ENCODE data around the gene CADPS. TPM values are rescaled to one million over a fixed set of nuclear protein-coding genes. Genes with fewer than 3 reads are reported as not detected.

Gene CADPS
- total RNA-seq, 5 donors from 2014 or later (not counting 1 experiment from before 2014, with no cell fraction given) = 0.49 TPM; not detected in 4

DNA sequence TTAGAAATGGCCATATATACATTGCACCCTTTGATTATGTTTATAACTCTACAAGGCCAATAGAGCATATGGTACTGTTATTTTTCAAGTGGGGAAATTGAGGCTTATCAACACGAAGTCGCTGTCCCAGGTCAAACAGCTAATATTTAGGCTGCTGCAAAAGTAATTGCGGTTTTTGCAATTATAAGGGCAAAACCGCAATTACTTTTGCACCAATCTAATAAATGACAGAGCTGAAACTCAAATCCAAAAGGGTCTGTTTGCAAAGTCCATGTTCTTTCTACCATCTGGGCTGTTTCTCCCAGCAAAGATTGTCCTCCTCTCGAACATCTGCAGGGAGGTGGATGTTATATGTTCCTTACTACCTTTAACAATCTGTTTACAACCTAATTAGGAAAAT, 147.2 kb downstream of the CADPS start:
- no peaks in the 10 kb centered on the region for H3K36me3 ChIP-seq (ENCODE audit: control insufficient read depth in 2 of 2, extremely low read depth in 1 of 2, insufficient read depth in 1 of 2, low read length in 1 of 2)
- Mint-ChIP-seq H3K9me3 (peaks cover 0 to 4% (median 0%) of the 10 kb centered on the region in 3 donors), H3K27me3 (no peaks in the 10 kb centered on the region), H3K27ac (no peak overlapping the region), H3K4me1 (no peaks in the 10 kb centered on the region), H3K4me3 (no peak overlapping the region), H3K36me3 (no peaks in the 10 kb centered on the region)
- ChIA-PET POLR2A (no interaction called here), CTCF (no interaction called here)
- DNase-seq (no peak), ATAC-seq (replicated peaks in 1 of 4) (no peak)
- no peaks in the 10 kb centered on the region for H3K4me1 ChIP-seq (ENCODE audit: control insufficient read depth in 1 of 2, extremely low read depth in 1 of 2, insufficient read depth in 2 of 2, low read length in 2 of 2)
- H3K4me3 ChIP-seq (ENCODE audit: control insufficient read depth in 1 of 2, extremely low read depth in 1 of 2, low read length in 1 of 2) = no peak overlapping the region
- H3K27me3 ChIP-seq (replicated peaks in 1 of 2; ENCODE audit: control insufficient read depth in 2 of 2, extremely low read depth in 1 of 2, insufficient read depth in 2 of 2, low read length in 1 of 2) = no peaks in the 10 kb centered on the region
- WGBS (ENCODE audit: insufficient coverage) = no CpG with 5 or more reads among the region's 5 CpGs
- H3K27ac ChIP-seq (ENCODE audit: low read length) = no peak overlapping the region
- no peaks in the 10 kb centered on the region for H3K9me3 ChIP-seq

- peaks cover 0 to 4% (median 0%) of the 10 kb centered on the region in 3 donors for H3K9me3 Mint-ChIP-seq
- no CpG with 5 or more reads among the region's 1 CpG for WGBS (ENCODE audit: insufficient coverage)
- CTCF ChIA-PET = no interaction called here
These were observed 147.7 kb downstream of the CADPS start for GRCh38 chr3:62727536-62727935.

DNA sequence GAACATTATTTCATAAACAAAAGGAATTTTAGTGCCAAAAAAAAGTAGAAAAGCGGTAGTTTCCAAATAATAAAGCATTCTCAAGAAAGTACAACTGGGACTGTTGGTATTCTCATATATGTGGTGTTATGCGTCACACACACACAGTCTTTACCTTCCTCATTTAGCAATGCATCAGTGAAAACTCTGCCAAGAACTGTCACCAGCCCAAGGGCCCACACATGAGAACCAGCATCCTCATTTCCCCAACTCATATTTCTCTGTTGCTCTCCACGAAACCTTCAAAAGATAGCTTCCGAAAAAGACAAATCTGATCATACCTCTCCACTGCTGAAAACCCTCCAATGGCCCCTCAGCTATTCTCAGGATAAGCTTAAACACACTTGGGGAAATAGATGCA, 150.7 kb downstream of the CADPS start:
- DNase-seq = no peak
- no peak overlapping the region for H3K4me3 ChIP-seq (ENCODE audit: control insufficient read depth in 1 of 2, extremely low read depth in 1 of 2, low read length in 1 of 2)
- WGBS (ENCODE audit: insufficient coverage) = 71% methylated on average over 1 of the region's 4 CpGs
- POLR2A ChIA-PET = no interaction called here
- no peaks in the 10 kb centered on the region for H3K4me1 Mint-ChIP-seq
- no peaks in the 10 kb centered on the region for H3K9me3 ChIP-seq
- H3K4me1 ChIP-seq (ENCODE audit: control insufficient read depth in 1 of 2, extremely low read depth in 1 of 2, insufficient read depth in 2 of 2, low read length in 2 of 2) = no peaks in the 10 kb centered on the region
- no peaks in the 10 kb centered on the region for H3K36me3 ChIP-seq (ENCODE audit: control insufficient read depth in 2 of 2, extremely low read depth in 1 of 2, insufficient read depth in 1 of 2, low read length in 1 of 2)
- H3K27me3 ChIP-seq (replicated peaks in 1 of 2; ENCODE audit: control insufficient read depth in 2 of 2, extremely low read depth in 1 of 2, insufficient read depth in 2 of 2, low read length in 1 of 2) = peaks cover 0 to 2% of the 10 kb centered on the region in 2 experiments
- no peak for ATAC-seq (replicated peaks in 1 of 4)
- no peak overlapping the region for H3K4me3 Mint-ChIP-seq
- H3K27ac ChIP-seq (ENCODE audit: low read length) = no peak overlapping the region
- H3K27me3 Mint-ChIP-seq = no peaks in the 10 kb centered on the region
- H3K9me3 Mint-ChIP-seq = peaks cover 0 to 4% (median 0%) of the 10 kb centered on the region in 3 donors
- CTCF ChIA-PET = no interaction called here
- H3K36me3 Mint-ChIP-seq = no peaks in the 10 kb centered on the region
- no peak overlapping the region for H3K27ac Mint-ChIP-seq

More at GRCh38 chr3:62727536-62727935, 147.7 kb downstream of the CADPS start:
- no peaks in the 10 kb centered on the region for H3K27me3 Mint-ChIP-seq
- no peaks in the 10 kb centered on the region for H3K36me3 ChIP-seq (ENCODE audit: control insufficient read depth in 2 of 2, extremely low read depth in 1 of 2, insufficient read depth in 1 of 2, low read length in 1 of 2)
- no peaks in the 10 kb centered on the region for H3K27me3 ChIP-seq (replicated peaks in 1 of 2; ENCODE audit: control insufficient read depth in 2 of 2, extremely low read depth in 1 of 2, insufficient read depth in 2 of 2, low read length in 1 of 2)
- no peaks in the 10 kb centered on the region for H3K4me1 Mint-ChIP-seq
- no peak overlapping the region for H3K4me3 Mint-ChIP-seq
- H3K27ac ChIP-seq (ENCODE audit: low read length) = no peak overlapping the region
- no peaks in the 10 kb centered on the region for H3K4me1 ChIP-seq (ENCODE audit: control insufficient read depth in 1 of 2, extremely low read depth in 1 of 2, insufficient read depth in 2 of 2, low read length in 2 of 2)
- POLR2A ChIA-PET = no interaction called here
- no peak for ATAC-seq (replicated peaks in 1 of 4)
- no peak overlapping the region for H3K27ac Mint-ChIP-seq
- no peak overlapping the region for H3K4me3 ChIP-seq (ENCODE audit: control insufficient read depth in 1 of 2, extremely low read depth in 1 of 2, low read length in 1 of 2)
- no peaks in the 10 kb centered on the region for H3K36me3 Mint-ChIP-seq
- DNase-seq = no peak
- H3K9me3 ChIP-seq = no peaks in the 10 kb centered on the region

DNA sequence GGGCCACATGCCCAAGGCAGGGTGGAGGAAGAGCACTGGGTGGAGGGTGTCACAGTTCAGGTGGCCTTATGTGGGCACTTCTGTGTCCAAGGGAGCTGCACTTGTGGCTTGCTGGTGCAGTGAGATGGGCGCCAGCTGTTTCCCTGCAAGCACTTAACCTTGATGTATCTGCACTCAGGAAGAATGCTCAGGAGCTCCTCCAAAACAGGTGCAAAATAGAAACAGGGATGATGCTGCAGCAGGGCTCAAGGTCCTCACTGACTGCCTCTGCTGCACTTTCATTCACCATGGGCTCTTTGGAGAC, 151.3 kb downstream of the CADPS start:
- ChIA-PET POLR2A (no interaction called here), CTCF (interaction anchor here in 1 of 2 donors (0.6 kb wide), 1 partner anchor 18 kb away, joined by 3 read pairs; no protein-coding TSS in a partner anchor)
- H3K36me3 ChIP-seq (ENCODE audit: control insufficient read depth in 2 of 2, extremely low read depth in 1 of 2, insufficient read depth in 1 of 2, low read length in 1 of 2) = no peaks in the 10 kb centered on the region
- no peak overlapping the region for H3K27ac ChIP-seq (ENCODE audit: low read length)
- DNase-seq (no peak), ATAC-seq (replicated peaks in 1 of 4) (no peak)
- no peak overlapping the region for H3K4me3 ChIP-seq (ENCODE audit: control insufficient read depth in 1 of 2, extremely low read depth in 1 of 2, low read length in 1 of 2)
- no peaks in the 10 kb centered on the region for H3K36me3 Mint-ChIP-seq
- H3K9me3 ChIP-seq = no peaks in the 10 kb centered on the region
- peaks cover 0 to 2% of the 10 kb centered on the region in 2 experiments for H3K27me3 ChIP-seq (replicated peaks in 1 of 2; ENCODE audit: control insufficient read depth in 2 of 2, extremely low read depth in 1 of 2, insufficient read depth in 2 of 2, low read length in 1 of 2)
- WGBS (ENCODE audit: insufficient coverage) = 62% methylated on average over 1 of the region's 1 CpG
- no peaks in the 10 kb centered on the region for H3K27me3 Mint-ChIP-seq
- H3K4me1 ChIP-seq (ENCODE audit: control insufficient read depth in 1 of 2, extremely low read depth in 1 of 2, insufficient read depth in 2 of 2, low read length in 2 of 2) = no peaks in the 10 kb centered on the region
- no peak overlapping the region for H3K4me3 Mint-ChIP-seq
- H3K4me1 Mint-ChIP-seq = no peaks in the 10 kb centered on the region
- peaks cover 0 to 7% (median 0%) of the 10 kb centered on the region in 3 donors for H3K9me3 Mint-ChIP-seq
- no peak overlapping the region for H3K27ac Mint-ChIP-seq

GRCh38 chr3:62723166-62723913, 151.9 kb downstream of the CADPS start:
- H3K27me3 Mint-ChIP-seq = no peaks in the 10 kb centered on the region
- CTCF ChIA-PET = interaction anchor here in 1 of 2 donors (0.6 kb wide), 1 partner anchor 19 kb away, joined by 3 read pairs; no protein-coding TSS in a partner anchor
- no peak overlapping the region for H3K4me3 Mint-ChIP-seq
- no peaks in the 10 kb centered on the region for H3K4me1 Mint-ChIP-seq
- Histone ChIP-seq H3K27ac (ENCODE audit: low read length) (no peak overlapping the region), H3K27me3 (replicated peaks in 1 of 2; ENCODE audit: control insufficient read depth in 2 of 2, extremely low read depth in 1 of 2, insufficient read depth in 2 of 2, low read length in 1 of 2) (peaks cover 0 to 2% of the 10 kb centered on the region in 2 experiments), H3K9me3 (no peaks in the 10 kb centered on the region), H3K4me3 (ENCODE audit: control insufficient read depth in 1 of 2, extremely low read depth in 1 of 2, low read length in 1 of 2) (no peak overlapping the region), H3K36me3 (ENCODE audit: control insufficient read depth in 2 of 2, extremely low read depth in 1 of 2, insufficient read depth in 1 of 2, low read length in 1 of 2) (no peaks in the 10 kb centered on the region), H3K4me1 (ENCODE audit: control insufficient read depth in 1 of 2, extremely low read depth in 1 of 2, insufficient read depth in 2 of 2, low read length in 2 of 2) (no peaks in the 10 kb centered on the region)
- no peaks in the 10 kb centered on the region for H3K36me3 Mint-ChIP-seq
- ATAC-seq (replicated peaks in 1 of 4) = no peak
- no peak for DNase-seq
- 25% methylated on average over 5 of the region's 13 CpGs for WGBS (ENCODE audit: insufficient coverage)
- POLR2A ChIA-PET = no interaction called here
- H3K27ac Mint-ChIP-seq = no peak overlapping the region
- peaks cover 0 to 7% (median 0%) of the 10 kb centered on the region in 3 donors for H3K9me3 Mint-ChIP-seq

DNA sequence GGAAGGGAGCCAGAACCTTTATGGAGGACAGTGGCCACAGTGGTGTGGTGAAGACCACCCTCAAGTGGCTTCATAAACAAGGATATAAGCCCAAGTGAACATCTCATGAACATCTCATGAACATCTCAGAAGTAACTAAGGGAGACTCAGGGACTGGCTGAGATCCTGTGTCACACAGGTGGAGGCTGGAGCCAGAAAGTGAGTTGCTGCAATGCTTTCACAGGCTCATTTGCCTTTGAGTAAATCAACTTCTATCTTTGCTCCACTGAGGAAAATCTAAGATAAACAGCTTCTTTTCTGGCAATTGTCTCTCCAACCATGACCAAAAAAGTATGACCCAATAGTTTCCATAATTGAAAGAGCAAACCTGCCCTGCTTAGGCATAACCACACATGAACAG, 152.9 kb downstream of the CADPS start:
- Mint-ChIP-seq H3K36me3 (no peaks in the 10 kb centered on the region), H3K9me3 (peaks cover 2 to 14% (median 3%) of the 10 kb centered on the region in 3 donors), H3K4me1 (no peaks in the 10 kb centered on the region), H3K4me3 (no peak overlapping the region), H3K27ac (no peak overlapping the region), H3K27me3 (no peaks in the 10 kb centered on the region)
- peaks cover 0 to 2% of the 10 kb centered on the region in 2 experiments for H3K27me3 ChIP-seq (replicated peaks in 1 of 2; ENCODE audit: control insufficient read depth in 2 of 2, extremely low read depth in 1 of 2, insufficient read depth in 2 of 2, low read length in 1 of 2)
- no peaks in the 10 kb centered on the region for H3K4me1 ChIP-seq (ENCODE audit: control insufficient read depth in 1 of 2, extremely low read depth in 1 of 2, insufficient read depth in 2 of 2, low read length in 2 of 2)
- no peak overlapping the region for H3K27ac ChIP-seq (ENCODE audit: low read length)
- no peaks in the 10 kb centered on the region for H3K36me3 ChIP-seq (ENCODE audit: control insufficient read depth in 2 of 2, extremely low read depth in 1 of 2, insufficient read depth in 1 of 2, low read length in 1 of 2)
- ATAC-seq (replicated peaks in 1 of 4) = no peak
- CTCF ChIA-PET = no interaction called here
- POLR2A ChIA-PET = no interaction called here
- H3K4me3 ChIP-seq (ENCODE audit: control insufficient read depth in 1 of 2, extremely low read depth in 1 of 2, low read length in 1 of 2) = no peak overlapping the region
- no peaks in the 10 kb centered on the region for H3K9me3 ChIP-seq
- DNase-seq = no peak

Measured in T-cell (primary cell).